Neural progenitor cell (in vitro differentiated cells): ENCODE measurements around the gene GPR161. TPM values are rescaled to one million over a fixed set of nuclear protein-coding genes. Genes with fewer than 3 reads are reported as not detected.

Experiments
- DNase-seq: peaks from one replicate; pipeline ENCODE4 v3.0.0-alpha.2; 2016; ENCODE audit warnings: low spot score
- H2AFZ ChIP-seq: fragments of 200-600 bp; sonication (generic); replicated peaks from 2 replicates; pipeline ENCODE4 v1.6.1; 2016; ENCODE audit warnings: antibody characterized with exemption
- H3F3A ChIP-seq: fragments of 200-600 bp; sonication (generic); 2 replicates; pipeline ENCODE4 v1.6.1; 2016; ENCODE audit warnings: antibody characterized with exemption, low read depth
- H3K27ac ChIP-seq: fragments of 200-600 bp; sonication (generic); 2 replicates; pipeline ENCODE4 v1.5.1; 2016; ENCODE audit warnings: mild to moderate bottlenecking
- H3K27me3 ChIP-seq: fragments of 200-600 bp; sonication (generic); 2 replicates; pipeline ENCODE4 v1.6.1; 2016; ENCODE audit warnings: mild to moderate bottlenecking, moderate library complexity
- H3K36me3 ChIP-seq: fragments of 200-600 bp; sonication (generic); 2 replicates; pipeline ENCODE4 v1.5.1; 2016
- H3K4me1 ChIP-seq: fragments of 200-600 bp; sonication (generic); 2 replicates; pipeline ENCODE4 v1.6.1; 2016; ENCODE audit warnings: mixed run types
- H3K4me2 ChIP-seq: fragments of 200-600 bp; sonication (generic); 2 replicates; pipeline ENCODE4 v1.6.1; 2016
- H3K4me3 ChIP-seq: fragments of 200-600 bp; sonication (generic); 2 replicates; pipeline ENCODE4 v1.5.1; 2016
- H3K79me2 ChIP-seq: fragments of 200-600 bp; sonication (generic); 2 replicates; pipeline ENCODE4 v1.6.1; 2016; ENCODE audit warnings: low read depth
- H3K9ac ChIP-seq: fragments of 200-600 bp; sonication (generic); 2 replicates; pipeline ENCODE4 v1.6.1; 2016
- H3K9me3 ChIP-seq: fragments of 200-600 bp; sonication (generic); 2 replicates; pipeline ENCODE4 v1.5.1; 2016; ENCODE audit warnings: low read depth
- H4K20me1 ChIP-seq: fragments of 200-600 bp; sonication (generic); 2 replicates; pipeline ENCODE4 v1.6.1; 2016; ENCODE audit warnings: low read depth
- H3K27ac Mint-ChIP-seq: 3 replicates; pipeline ENCODE4 v1.8.0; 2021; ENCODE audit warnings: mixed read lengths
- H3K27me3 Mint-ChIP-seq: 2 replicates; pipeline ENCODE4 v1.8.0; 2022; ENCODE audit warnings: low read depth, mild to moderate bottlenecking, inconsistent platforms, moderate library complexity, mixed read lengths; ENCODE audit not compliant: insufficient read depth
- H3K36me3 Mint-ChIP-seq: 3 replicates; pipeline ENCODE4 v1.8.0; 2021; ENCODE audit warnings: mixed read lengths
- H3K4me1 Mint-ChIP-seq: 3 replicates; pipeline ENCODE4 v1.8.0; 2021; ENCODE audit warnings: mixed read lengths
- H3K4me3 Mint-ChIP-seq: 3 replicates; pipeline ENCODE4 v1.8.0; 2021; ENCODE audit warnings: mild to moderate bottlenecking, moderate library complexity, mixed read lengths
- H3K9me3 Mint-ChIP-seq: 3 replicates; pipeline ENCODE4 v1.8.0; 2020; ENCODE audit warnings: mixed read lengths
- EZH2 ChIP-seq: fragments of 200-600 bp; sonication (generic); IDR thresholded peaks from 2 replicates; pipeline ENCODE4 v1.6.1; 2017; ENCODE audit warnings: antibody characterized with exemption, mild to moderate bottlenecking, moderate library complexity
- EZH2phosphoT487 ChIP-seq: fragments of 200-600 bp; sonication (generic); IDR thresholded peaks from 2 replicates; pipeline ENCODE4 v1.6.1; 2017; ENCODE audit warnings: antibody characterized with exemption
- total RNA-seq: library from RNA; depleted of rRNA; stranded (reverse); fragments of >200 nt; gene quantifications from 2 replicates; pipeline ENCODE4 v1.2.3, GENCODE V29; 2015; ENCODE audit warnings: low replicate concordance
- TF ChIP-seq, protein P1 (sequence below): fragments of 200-600 bp; sonication (generic); IDR thresholded peaks from 2 replicates; pipeline ENCODE4 v1.5.1; 2017; ENCODE audit warnings: antibody characterized with exemption, mild to moderate bottlenecking

GPR161 gene
- total RNA-seq, 1 donor from 2014 or later = 21.1 TPM

DNA sequence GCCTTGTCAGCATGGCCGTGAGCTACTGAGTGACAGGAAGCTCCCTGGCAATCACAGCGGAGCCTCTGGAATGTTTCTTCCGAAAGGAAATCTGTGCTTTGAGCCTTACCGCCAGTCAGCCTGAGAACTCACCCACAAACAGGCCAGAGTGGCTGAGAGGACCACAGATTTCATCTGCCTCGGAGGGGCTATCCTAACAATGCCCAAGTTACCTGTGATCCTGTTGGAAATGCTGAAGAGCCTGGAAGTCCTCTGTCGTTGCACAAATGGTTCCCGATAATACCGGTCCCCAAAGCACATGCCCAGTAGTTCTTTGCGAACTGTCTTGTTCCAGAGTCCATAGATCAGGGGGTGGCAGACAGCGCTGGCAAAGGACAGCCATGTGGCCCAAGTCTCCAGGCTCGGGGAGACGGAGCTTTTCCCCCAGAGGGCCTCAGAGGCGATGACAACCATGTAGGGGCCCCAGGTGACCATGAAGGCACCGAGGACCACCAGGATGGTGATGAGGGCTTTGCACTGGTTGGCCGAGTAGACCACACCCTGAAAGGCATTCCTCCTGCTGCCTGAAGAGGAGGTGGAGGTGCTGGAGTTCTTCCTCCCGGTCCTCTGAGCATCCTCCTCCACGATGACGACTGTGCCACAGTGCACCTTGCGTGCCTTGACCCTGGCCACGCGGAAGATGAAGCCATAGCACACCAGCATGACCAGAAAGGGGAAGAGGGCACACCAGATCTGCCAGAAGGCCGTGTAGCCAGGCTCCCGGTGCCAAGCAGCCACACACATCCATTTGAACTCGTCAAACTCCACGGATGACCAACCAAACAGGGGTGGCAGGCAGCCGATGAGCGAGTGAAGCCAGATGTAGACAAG is 40.2 kb downstream of the GPR161 start:
- no peaks in the 10 kb centered on the region for H3F3A ChIP-seq
- H3K4me1 ChIP-seq = peaks cover 15% of the 10 kb centered on the region
- peaks cover 19% of the 10 kb centered on the region for H4K20me1 ChIP-seq
- no peaks in the 10 kb centered on the region for H3K36me3 ChIP-seq
- H3K4me3 Mint-ChIP-seq = no peak overlapping the region
- no peak overlapping the region for H3K4me3 ChIP-seq
- H3K27ac Mint-ChIP-seq = no peak overlapping the region
- H3K27me3 Mint-ChIP-seq = peaks cover 6% of the 10 kb centered on the region
- H3K9me3 Mint-ChIP-seq = no peaks in the 10 kb centered on the region
- DNase-seq = no peak
- no peak overlapping the region for H3K9ac ChIP-seq
- TF ChIP-seq, protein P1, sequence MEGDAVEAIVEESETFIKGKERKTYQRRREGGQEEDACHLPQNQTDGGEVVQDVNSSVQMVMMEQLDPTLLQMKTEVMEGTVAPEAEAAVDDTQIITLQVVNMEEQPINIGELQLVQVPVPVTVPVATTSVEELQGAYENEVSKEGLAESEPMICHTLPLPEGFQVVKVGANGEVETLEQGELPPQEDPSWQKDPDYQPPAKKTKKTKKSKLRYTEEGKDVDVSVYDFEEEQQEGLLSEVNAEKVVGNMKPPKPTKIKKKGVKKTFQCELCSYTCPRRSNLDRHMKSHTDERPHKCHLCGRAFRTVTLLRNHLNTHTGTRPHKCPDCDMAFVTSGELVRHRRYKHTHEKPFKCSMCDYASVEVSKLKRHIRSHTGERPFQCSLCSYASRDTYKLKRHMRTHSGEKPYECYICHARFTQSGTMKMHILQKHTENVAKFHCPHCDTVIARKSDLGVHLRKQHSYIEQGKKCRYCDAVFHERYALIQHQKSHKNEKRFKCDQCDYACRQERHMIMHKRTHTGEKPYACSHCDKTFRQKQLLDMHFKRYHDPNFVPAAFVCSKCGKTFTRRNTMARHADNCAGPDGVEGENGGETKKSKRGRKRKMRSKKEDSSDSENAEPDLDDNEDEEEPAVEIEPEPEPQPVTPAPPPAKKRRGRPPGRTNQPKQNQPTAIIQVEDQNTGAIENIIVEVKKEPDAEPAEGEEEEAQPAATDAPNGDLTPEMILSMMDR = no peak
- TF ChIP-seq EZH2phosphoT487 = no peak
- TF ChIP-seq EZH2 = no peak
- H2AFZ ChIP-seq = no peak overlapping the region
- peaks cover 44% of the 10 kb centered on the region for H3K36me3 Mint-ChIP-seq
- no peaks in the 10 kb centered on the region for H3K79me2 ChIP-seq
- peaks cover 8% of the 10 kb centered on the region for H3K4me1 Mint-ChIP-seq
- no peak overlapping the region for H3K4me2 ChIP-seq
- H3K27me3 ChIP-seq = no peaks in the 10 kb centered on the region
- no peak overlapping the region for H3K27ac ChIP-seq
- H3K9me3 ChIP-seq = no peaks in the 10 kb centered on the region

GRCh38 chr1:168095476-168095875 is 41.3 kb downstream of the GPR161 start:
- DNase-seq = no peak
- Histone ChIP-seq H3K4me3 (no peak overlapping the region), H3K27me3 (no peaks in the 10 kb centered on the region), H3F3A (no peaks in the 10 kb centered on the region), H3K9me3 (no peaks in the 10 kb centered on the region), H3K79me2 (no peaks in the 10 kb centered on the region), H3K4me2 (no peak overlapping the region), H2AFZ (no peak overlapping the region), H4K20me1 (peaks cover 23% of the 10 kb centered on the region), H3K36me3 (no peaks in the 10 kb centered on the region), H3K9ac (no peak overlapping the region), H3K27ac (no peak overlapping the region), H3K4me1 (peaks cover 15% of the 10 kb centered on the region)
- Mint-ChIP-seq H3K27ac (no peak overlapping the region), H3K4me3 (no peak overlapping the region), H3K9me3 (no peaks in the 10 kb centered on the region), H3K27me3 (peaks cover 6% of the 10 kb centered on the region), H3K4me1 (peaks cover 10% of the 10 kb centered on the region), H3K36me3 (peaks cover 43% of the 10 kb centered on the region)
- TF ChIP-seq, protein P1 = no peak
- TF ChIP-seq EZH2 (no peak), EZH2phosphoT487 (no peak)

DNA sequence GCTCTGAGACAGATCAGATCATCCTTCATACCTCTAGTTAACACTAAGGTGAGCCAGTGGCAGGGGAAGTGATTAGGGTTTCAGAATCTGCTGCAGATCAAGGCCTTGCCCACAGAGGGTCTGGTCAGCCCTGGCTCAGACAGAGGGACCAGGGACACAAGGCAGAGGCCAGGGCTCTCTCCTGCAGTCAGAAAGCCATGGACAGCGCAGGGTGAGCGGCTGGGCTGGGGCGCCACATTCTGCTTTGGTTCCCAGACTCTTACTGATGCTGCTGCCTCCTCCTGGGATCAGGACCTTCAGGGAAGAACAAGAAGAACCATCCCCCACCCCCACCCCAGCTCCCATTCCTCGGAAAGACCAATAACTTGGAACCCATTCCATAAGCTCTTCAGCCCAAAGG is 43.1 kb downstream of the GPR161 start:
- Mint-ChIP-seq H3K9me3 (no peaks in the 10 kb centered on the region), H3K4me1 (peaks cover 10% of the 10 kb centered on the region), H3K27me3 (peaks cover 6% of the 10 kb centered on the region), H3K4me3 (peak overlapping the region; percentile 3), H3K27ac (no peak overlapping the region), H3K36me3 (peaks cover 46% of the 10 kb centered on the region)
- Histone ChIP-seq H3K4me1 (peaks cover 15% of the 10 kb centered on the region), H3K27me3 (no peaks in the 10 kb centered on the region), H3K79me2 (no peaks in the 10 kb centered on the region), H3K27ac (no peak overlapping the region), H3K9me3 (no peaks in the 10 kb centered on the region), H3F3A (no peaks in the 10 kb centered on the region), H3K36me3 (no peaks in the 10 kb centered on the region), H3K9ac (no peak overlapping the region), H3K4me3 (no peak overlapping the region), H2AFZ (no peak overlapping the region), H4K20me1 (peaks cover 23% of the 10 kb centered on the region), H3K4me2 (no peak overlapping the region)
- TF ChIP-seq EZH2phosphoT487 (no peak), EZH2 (no peak)
- TF ChIP-seq, protein P1 = no peak
- no peak for DNase-seq
